Transverse colon (tissue), 3 donors: ENCODE results near the gene ARGLU1.

ENCODE experiments used
- CTCF ChIP-seq, 5 experiments: fragments of 200-600 bp in 3 of 5; fragments of 450-650 bp in 2 of 5; sonication (generic) in 3 of 5; IDR thresholded peaks; 1 replicate in 2 of 5; 2 replicates in 3 of 5; pipeline ENCODE4 v1.5.1; 2016 to 2017; ENCODE audit warnings: antibody characterized with exemption in 5 of 5, inconsistent platforms in 3 of 5, mild to moderate bottlenecking in 2 of 5, moderate library complexity in 1 of 5
- EP300 ChIP-seq: sonication (generic); formaldehyde crosslinking; IDR thresholded peaks from one replicate; pipeline ENCODE4 v1.6.1; 2017; ENCODE audit warnings: antibody characterized with exemption, low read depth
- POLR2A ChIP-seq: fragments of 450-650 bp; IDR thresholded peaks from one replicate; pipeline ENCODE4 v1.6.1; 2016; ENCODE audit warnings: antibody characterized with exemption, mild to moderate bottlenecking, moderate library complexity

- TF ChIP-seq POLR2A (no peak), CTCF (IDR thresholded peaks at IDR 0.05) (no peak), EP300 (no peak)
Observed at GRCh38 chr13:106503272-106503671, 64.7 kb downstream of the ARGLU1 start.
